IPS DF 4.7 (cell line): ENCODE results near the gene CNGB1.
"Not testable (repeated sequence)": the region's sequence is repeated elsewhere in the genome, so short reads cannot be mapped to it uniquely, and the experiment has no call there.

Experiments used
- DNase-seq: peaks from one replicate; pipeline ENCODE4 v3.0.0-alpha.2; 2013; ENCODE audit warnings: low spot score; ENCODE audit errors: extremely low read depth

CNGB1 gene

GRCh38 chr16:57997176-57997527 lies 26.2 kb upstream of the CNGB1 start:
- DNase-seq, result no peak

GRCh38 chr16:57996406-57997175 lies 25.7 kb upstream of the CNGB1 start:
- DNase-seq, result no peak

DNA sequence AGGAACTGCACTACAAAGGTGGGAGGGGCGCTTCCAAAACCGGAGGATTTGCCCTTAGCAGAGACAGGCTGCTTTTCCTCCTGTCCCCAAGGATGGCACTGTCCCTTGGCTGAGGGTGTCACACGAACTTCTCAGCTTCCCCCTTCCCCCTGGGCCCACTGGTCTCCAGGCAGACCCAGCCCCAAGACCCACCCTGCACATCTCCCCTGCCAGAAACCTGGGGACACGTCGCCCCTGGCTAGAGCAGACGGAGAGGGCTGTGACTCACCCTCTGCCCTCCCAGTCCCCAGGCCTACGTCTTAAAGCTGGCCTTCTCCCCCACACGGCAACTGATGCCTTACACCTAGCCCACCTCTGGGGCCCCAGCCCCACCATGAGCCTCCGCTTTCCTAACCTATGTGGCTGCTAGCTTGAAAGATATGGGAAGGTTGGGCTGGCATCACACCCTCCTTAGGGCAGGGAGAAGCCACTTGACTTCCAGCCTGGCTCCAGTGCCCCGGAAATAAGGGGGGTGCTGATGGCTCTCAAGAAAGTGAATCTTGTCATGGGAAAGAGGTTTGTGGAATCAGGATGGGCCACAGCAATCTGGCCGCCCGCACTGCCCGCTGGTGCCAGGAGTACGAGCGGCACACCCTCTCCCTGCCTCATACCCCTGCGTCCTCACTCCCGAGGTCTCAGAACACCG lies 24.9 kb upstream of the CNGB1 start:
- DNase-seq, result no peak

DNA sequence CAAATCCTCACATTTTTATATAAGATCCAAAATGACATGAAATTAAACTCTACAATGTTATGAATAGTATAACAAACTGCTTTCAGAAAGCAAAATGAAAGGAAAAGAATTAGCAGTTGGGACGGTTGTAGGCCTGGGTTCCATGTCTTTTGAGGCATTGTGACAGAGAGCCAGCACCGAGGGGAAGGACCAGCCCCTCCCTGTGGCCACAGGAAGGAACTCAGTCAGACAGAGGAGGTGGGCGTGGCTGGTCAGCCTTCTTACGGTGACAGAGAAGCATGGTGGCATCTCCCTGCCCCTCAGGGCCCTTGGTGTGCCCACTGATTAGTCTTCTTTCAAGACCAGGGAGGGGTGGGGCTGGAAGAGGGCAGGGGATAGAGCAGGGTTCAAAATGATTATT lies 23.9 kb upstream of the CNGB1 start:
- no peak for DNase-seq

DNA sequence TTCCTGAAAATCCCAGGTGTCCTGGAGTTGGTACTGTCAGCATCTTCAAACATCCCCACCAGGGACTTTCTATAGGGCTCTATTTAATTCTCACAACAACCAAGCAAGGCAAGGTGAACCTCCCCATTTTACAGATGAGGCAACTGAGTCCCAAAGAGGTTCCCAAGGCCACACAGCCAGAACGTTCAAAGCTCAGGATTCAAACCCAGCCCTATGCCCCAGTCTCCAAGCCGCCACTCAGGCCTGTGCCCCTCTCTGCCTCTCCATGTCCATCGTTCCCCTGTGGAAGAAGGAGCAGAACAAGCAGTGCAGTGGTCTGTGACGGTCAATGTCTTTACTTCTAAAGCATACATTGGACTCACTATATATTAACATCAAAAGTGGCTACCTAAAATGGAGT lies 23.4 kb upstream of the CNGB1 start:
- no peak for DNase-seq

GRCh38 chr16:57993897-57994296 lies 23.0 kb upstream of the CNGB1 start:
- no peak for DNase-seq

GRCh38 chr16:57993438-57993837 lies 22.5 kb upstream of the CNGB1 start:
- no peak for DNase-seq

DNA sequence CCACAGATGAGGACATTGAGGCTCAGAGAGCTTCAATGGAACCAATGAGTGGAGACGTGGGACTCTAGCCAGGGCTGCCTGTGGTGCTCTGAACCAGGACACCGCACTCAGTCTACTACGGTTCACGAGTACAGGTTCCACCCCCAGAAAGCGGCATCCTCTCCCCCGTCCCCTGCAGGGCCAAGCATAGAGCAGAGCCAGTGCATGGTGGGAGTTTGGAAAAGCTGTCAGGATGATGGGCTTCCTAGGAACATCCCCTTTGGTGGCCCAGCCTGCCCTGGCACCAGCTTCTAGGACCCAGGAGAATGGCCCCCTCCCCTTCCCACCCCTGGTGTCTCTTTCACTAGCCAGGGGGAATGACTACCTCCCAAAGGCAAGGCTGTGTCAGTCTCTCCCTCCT lies 21.2 kb upstream of the CNGB1 start:
- no peak for DNase-seq

DNA sequence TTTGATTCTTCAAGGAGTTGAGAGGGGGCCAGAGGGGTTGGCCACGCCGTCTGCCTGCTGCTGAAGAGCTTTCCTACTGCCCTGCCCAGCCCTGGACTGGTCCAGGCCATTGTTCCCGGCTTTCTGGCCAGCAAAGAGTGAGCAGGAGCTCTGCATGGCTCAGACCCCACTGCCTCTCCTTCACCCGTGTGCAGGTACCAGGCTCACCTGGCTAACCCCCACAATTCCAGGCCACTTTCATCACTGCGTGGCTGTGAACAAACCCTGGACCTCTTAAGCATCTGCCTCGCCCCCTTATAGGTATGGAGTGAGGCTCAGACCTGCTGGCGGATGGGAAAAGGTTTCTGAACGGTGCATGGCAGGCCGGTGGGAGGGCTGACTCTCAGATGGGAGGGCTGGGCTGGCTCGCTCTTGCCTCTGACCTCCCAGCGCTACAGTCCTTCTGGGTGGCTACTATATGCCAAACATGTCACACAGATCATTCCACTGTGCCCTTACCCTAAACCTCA lies 20.7 kb upstream of the CNGB1 start:
- DNase-seq, result no peak

GRCh38 chr16:57988929-57989328 lies 18.0 kb upstream of the CNGB1 start:
- DNase-seq, result no peak

GRCh38 chr16:57987441-57988177 lies 16.7 kb upstream of the CNGB1 start:
- DNase-seq, result no peak

- DNase-seq, result no peak
These were observed 15.3 kb upstream of the CNGB1 start for GRCh38 chr16:57986196-57986595.

DNA sequence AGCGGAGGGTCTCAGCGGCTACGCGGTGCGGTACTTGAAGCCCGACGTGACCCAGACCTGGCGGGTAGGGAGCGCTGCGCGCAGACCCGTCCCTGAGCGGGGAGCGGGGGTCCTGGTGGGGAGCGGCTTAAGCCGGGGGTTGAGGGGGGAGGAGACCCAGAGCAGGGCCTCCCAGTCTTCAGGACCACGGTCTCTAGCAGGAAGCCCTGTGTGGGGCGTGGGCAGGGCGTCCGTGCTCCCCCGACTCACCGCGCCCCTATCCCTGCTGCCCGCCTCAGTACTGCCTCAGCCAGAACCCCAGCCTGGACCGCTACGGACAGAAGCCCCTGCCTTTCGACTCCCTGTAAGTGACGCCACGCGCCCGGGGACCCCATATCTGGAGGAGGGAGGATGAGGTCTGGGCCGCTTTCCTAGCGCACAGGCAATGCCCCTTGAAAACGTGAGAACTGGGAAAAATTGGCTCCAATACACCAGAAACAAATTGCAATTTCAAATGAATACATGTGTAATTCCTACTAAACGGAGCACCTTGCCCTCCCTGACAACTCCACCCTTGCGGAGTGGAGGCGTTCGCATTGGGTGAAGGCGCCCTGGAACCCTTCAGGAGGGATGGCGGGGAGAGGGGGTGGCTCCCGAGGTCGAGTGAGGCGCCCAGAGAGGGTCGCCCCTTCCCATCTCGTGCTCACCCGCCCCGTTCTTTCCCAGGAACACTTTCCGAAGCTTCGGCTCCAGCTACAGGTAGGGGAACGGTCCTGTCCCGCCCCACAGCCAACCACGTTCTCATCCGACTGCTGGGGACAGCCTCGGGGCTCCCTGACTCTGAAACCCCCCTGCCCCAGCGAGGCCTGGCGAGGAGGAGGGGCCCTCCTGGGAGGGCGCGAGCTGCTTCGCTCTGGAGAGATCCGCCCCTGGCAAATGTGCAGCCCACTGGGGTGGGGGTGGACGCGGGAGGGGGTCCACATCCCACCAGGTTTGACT lies 14.6 kb upstream of the CNGB1 start:
- no peak for DNase-seq

GRCh38 chr16:57984443-57985203 lies 13.7 kb upstream of the CNGB1 start:
- no peak for DNase-seq

GRCh38 chr16:57982385-57982784 lies 11.5 kb upstream of the CNGB1 start:
- DNase-seq, result no peak

DNA sequence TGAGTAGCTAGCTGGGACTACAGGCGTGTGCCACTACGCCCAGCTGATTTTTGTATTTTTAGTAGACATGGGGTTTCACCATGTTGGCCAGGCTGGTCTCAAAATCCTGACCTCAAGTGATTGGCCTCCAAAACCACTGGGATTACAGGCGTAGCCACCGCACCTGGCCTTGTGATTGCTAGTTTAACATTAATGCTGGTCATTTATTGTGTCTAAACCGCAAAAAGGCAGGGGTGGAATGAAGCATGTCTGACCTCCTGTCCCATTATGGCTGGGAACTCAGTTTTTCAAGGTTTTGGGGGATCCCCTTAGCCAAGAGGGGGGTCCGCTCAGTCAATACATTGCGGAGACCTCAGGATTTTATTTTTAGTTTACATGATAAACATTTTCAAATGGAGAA lies 10.7 kb upstream of the CNGB1 start:
- no peak for DNase-seq

DNA sequence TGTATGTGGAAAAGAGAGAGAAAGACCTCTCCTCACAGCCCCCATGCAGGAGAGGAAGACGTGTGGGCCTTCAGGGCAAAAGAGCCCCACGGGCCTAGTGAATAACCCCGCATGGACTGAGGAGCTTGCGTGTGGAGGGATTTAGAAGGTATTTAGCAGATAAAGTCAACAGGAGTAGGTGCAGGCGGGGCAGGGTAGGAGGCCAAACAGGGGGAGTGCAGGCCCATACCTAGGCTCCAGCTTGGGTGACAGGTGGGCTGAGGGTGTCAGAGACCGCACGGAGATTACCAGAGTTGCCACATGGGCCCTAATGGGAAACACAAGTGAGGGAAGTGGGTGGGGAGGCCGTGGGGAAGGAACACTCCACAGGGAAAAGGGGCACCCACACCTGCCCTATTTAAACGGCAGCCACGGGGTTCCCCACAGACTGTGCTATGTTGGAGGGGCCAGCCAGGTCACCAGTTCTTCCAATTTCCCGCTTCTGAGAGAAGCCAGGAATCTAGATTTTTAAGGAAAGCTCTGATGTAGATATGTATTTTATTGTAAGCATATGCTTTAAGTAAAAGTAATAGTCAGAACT lies 8.2 kb upstream of the CNGB1 start:
- no peak for DNase-seq

DNA sequence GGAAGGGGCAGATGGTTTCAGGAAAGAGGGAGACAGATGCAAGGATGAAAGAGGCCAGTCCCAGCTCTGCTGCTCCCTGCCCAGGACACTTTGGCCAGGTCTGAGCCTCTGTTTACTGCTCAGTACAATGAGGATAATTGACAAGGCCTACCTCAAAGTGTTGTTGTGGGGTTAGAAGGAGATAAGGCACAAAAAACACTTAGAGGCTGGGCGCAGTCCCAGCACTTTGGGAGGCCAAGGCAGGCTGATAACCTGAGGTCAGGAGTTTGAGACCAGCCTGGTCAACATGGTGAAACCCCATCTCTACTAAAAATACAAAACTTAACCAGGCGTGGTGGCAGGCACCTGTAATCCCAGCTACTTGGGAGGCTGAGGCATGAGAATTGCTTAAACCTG lies 7.1 kb upstream of the CNGB1 start:
- DNase-seq, result not testable (repeated sequence)

DNA sequence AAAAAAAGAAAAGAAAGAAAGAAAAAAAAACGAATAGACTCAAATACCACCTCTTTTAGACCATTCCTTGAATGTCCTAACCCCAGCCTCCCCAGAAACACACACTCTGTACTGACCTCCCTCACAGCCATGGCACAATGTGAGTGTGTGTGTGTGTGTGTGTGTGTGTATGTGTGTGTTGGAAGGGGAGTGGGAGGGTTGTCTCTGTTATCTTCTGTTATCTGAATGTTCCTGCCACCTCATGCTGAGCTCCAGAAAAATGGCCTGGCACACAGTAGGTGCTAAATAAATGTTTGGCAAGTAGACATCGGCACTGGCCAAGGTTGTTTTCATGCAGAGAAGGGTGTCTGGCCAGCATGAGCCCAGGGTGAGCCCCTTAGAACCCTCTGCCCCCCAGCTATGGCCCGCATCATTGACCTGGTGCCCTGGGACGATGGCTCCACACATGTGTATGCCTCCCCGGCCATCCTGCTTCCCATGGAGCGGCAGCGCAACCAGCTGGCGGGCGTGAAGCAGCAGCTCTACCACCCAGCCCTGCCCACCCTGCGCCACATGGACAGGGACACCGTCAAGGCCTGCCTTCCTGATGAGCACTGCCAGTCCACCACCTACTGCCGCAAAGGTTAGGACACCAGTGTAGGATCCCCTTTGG lies 6.6 kb upstream of the CNGB1 start:
- DNase-seq, result no peak
